ENCODE data around the gene ANKRD65. TPM values are rescaled to one million over a fixed set of nuclear protein-coding genes. Genes with fewer than 3 reads are reported as not detected.

ANKRD65 gene
- total RNA-seq, 1 experiment from 2014 or later: not detected

GRCh38 chr1:1426496-1427105, 5.5 kb upstream of the ANKRD65 start:
- DNase-seq: no peak

DNA sequence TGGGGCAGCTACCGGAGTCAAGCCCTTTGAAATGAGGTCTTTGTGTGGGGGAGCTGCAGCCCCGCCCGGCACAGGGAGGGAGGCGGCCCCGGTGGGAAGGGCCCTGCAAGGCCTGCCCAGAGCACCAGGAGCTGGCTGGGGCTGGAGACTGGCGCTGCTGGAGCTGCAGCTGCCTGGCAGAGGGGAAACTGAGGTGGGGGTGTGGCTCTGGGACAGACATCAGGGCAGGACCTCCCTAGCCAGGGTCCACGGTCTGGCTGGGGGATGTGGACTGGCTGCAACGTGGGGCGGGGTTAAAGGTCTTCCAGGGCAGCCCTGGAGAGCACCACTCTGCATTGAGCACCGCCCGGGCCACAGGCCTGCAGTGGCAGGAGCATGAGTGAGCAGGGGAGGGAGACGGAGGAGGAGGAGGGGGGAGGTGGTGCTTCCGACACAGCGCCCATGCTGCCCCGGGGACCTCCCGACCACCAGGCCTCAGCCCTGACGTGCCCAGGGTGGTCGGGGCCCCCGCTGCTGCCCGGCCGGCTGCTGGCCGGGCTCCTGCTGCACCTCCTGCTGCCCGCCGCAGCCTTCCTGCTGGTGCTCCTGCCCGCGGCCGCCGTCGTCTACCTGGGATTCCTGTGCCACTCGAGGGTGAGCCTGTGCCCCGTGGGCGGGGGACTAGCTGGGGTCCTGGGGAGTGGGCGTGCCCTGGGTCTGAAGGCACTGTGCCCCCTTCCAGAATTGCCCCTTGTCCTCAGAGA, 4.8 kb upstream of the ANKRD65 start:
- intact Hi-C loops (cut with micrococcal nuclease; ENCODE audit: unreplicated experiment): no loop called here
- Mint-ChIP-seq H3K27ac (ENCODE audit: unreplicated experiment) (no peak overlapping the region), H3K9me3 (ENCODE audit: low read depth, unreplicated experiment) (no peaks in the 10 kb centered on the region), H3K4me3 (ENCODE audit: low read depth, unreplicated experiment) (no peak overlapping the region), H3K4me1 (ENCODE audit: low read depth, unreplicated experiment) (peaks cover 15% of the 10 kb centered on the region), H3K27me3 (ENCODE audit: unreplicated experiment) (no peaks in the 10 kb centered on the region), H3K36me3 (ENCODE audit: insufficient read depth, unreplicated experiment) (peaks cover 10% of the 10 kb centered on the region)
- DNase-seq: no peak
- CTCF ChIA-PET: no interaction called here
- BruUV-seq (replicated peaks): no TSS peak
- TF ChIP-seq CTCF (IDR thresholded peaks at IDR 0.05; ENCODE audit: unreplicated experiment): no peak

More at GRCh38 chr1:1426496-1427105, 5.5 kb upstream of the ANKRD65 start:
- CTCF ChIA-PET: no interaction called here
- intact Hi-C loops (cut with micrococcal nuclease; ENCODE audit: unreplicated experiment): no loop called here
- no peak for TF ChIP-seq CTCF (IDR thresholded peaks at IDR 0.05; ENCODE audit: unreplicated experiment)
- Mint-ChIP-seq H3K9me3 (ENCODE audit: low read depth, unreplicated experiment) (no peaks in the 10 kb centered on the region), H3K27ac (ENCODE audit: unreplicated experiment) (no peak overlapping the region), H3K4me3 (ENCODE audit: low read depth, unreplicated experiment) (no peak overlapping the region), H3K36me3 (ENCODE audit: insufficient read depth, unreplicated experiment) (peaks cover 8% of the 10 kb centered on the region), H3K27me3 (ENCODE audit: unreplicated experiment) (no peaks in the 10 kb centered on the region), H3K4me1 (ENCODE audit: low read depth, unreplicated experiment) (peaks cover 15% of the 10 kb centered on the region)
- BruUV-seq (replicated peaks): no TSS peak

DNA sequence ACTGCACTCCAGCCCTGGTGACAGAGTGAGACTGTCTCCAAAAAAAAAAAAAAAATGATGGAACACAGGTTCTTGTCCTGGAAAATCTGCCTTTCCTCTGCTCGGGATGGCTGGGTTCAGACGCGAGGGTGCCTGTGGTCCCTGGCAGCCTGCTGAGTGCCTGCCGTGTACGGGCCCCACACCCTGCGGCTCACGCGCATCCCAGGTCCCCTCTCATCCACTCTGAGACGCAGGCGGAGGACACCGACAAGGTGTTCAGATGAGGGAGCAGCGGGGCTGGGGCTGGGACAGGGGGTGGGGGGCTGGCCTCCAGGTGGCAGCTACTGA, 4.3 kb upstream of the ANKRD65 start:
- BruUV-seq (replicated peaks): no TSS peak
- intact Hi-C loops (cut with micrococcal nuclease; ENCODE audit: unreplicated experiment): no loop called here
- no peak for DNase-seq
- TF ChIP-seq CTCF (IDR thresholded peaks at IDR 0.05; ENCODE audit: unreplicated experiment): no peak
- H3K27me3 Mint-ChIP-seq (ENCODE audit: unreplicated experiment): no peaks in the 10 kb centered on the region
- H3K9me3 Mint-ChIP-seq (ENCODE audit: low read depth, unreplicated experiment): no peaks in the 10 kb centered on the region
- H3K36me3 Mint-ChIP-seq (ENCODE audit: insufficient read depth, unreplicated experiment): peaks cover 14% of the 10 kb centered on the region
- H3K4me3 Mint-ChIP-seq (ENCODE audit: low read depth, unreplicated experiment): no peak overlapping the region
- peaks cover 15% of the 10 kb centered on the region for H3K4me1 Mint-ChIP-seq (ENCODE audit: low read depth, unreplicated experiment)
- no peak overlapping the region for H3K27ac Mint-ChIP-seq (ENCODE audit: unreplicated experiment)
- CTCF ChIA-PET: no interaction called here

DNA sequence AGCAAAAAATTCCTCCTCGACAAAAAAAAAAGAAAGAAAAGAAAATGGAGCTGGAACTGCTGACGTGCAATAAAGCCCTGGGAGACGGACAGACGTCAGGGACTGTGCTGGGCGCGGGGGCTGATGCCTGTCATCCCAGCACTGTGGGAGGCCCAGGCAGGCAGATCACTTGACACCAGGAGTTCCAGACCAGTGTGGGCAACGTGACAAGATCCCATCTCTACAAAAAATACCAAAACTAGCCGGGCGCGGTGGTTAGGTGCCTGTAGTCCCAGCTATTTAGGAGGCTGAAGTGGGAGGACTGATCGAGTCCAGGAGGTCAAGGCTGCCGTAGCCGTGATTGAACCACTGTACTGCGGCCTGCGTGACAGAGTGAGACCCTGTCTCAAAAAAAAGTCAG, 3.6 kb upstream of the ANKRD65 start:
- Mint-ChIP-seq H3K36me3 (ENCODE audit: insufficient read depth, unreplicated experiment) (peaks cover 14% of the 10 kb centered on the region), H3K27me3 (ENCODE audit: unreplicated experiment) (no peaks in the 10 kb centered on the region), H3K9me3 (ENCODE audit: low read depth, unreplicated experiment) (no peaks in the 10 kb centered on the region), H3K4me3 (ENCODE audit: low read depth, unreplicated experiment) (no peak overlapping the region), H3K4me1 (ENCODE audit: low read depth, unreplicated experiment) (peaks cover 11% of the 10 kb centered on the region), H3K27ac (ENCODE audit: unreplicated experiment) (no peak overlapping the region)
- intact Hi-C loops (cut with micrococcal nuclease; ENCODE audit: unreplicated experiment): no loop called here
- no TSS peak for BruUV-seq (replicated peaks)
- no peak for DNase-seq
- no peak for TF ChIP-seq CTCF (IDR thresholded peaks at IDR 0.05; ENCODE audit: unreplicated experiment)
- CTCF ChIA-PET: interaction anchor here (1.6 kb wide), 1 partner anchor 8 kb away, joined by 6 read pairs; no protein-coding TSS in a partner anchor
